Immature natural killer cell (primary cell): ENCODE results near the gene WNT8A. TPM values are rescaled to one million over a fixed set of nuclear protein-coding genes. Genes with fewer than 3 reads are reported as not detected.

ENCODE experiments used
- DNase-seq, 3 donors: peaks; one replicate each; pipeline ENCODE4 v3.0.0; 2022; ENCODE audit warnings: mixed read lengths in 1 of 3
- H3K27ac Mint-ChIP-seq, 6 donors: one replicate each; pipeline ENCODE4 v1.8.0; 2020; ENCODE audit warnings: mixed read lengths in 6 of 6, mild to moderate bottlenecking in 5 of 6, inconsistent platforms in 4 of 6, moderate library complexity in 3 of 6
- H3K27me3 Mint-ChIP-seq, 3 donors: one replicate each; pipeline ENCODE4 v1.8.0; 2020 to 2021; ENCODE audit warnings: low read depth in 3 of 3, mild to moderate bottlenecking in 3 of 3, mixed read lengths in 3 of 3, moderate library complexity in 3 of 3, inconsistent platforms in 1 of 3
- H3K36me3 Mint-ChIP-seq, 3 donors: one replicate each; pipeline ENCODE4 v1.8.0; 2020; ENCODE audit warnings: mixed read lengths in 3 of 3, inconsistent platforms in 2 of 3, mild to moderate bottlenecking in 2 of 3
- H3K4me1 Mint-ChIP-seq, 2 donors: one replicate each; pipeline ENCODE4 v1.8.0; 2020; ENCODE audit warnings: inconsistent platforms in 2 of 2, mild to moderate bottlenecking in 2 of 2, mixed read lengths in 2 of 2, moderate library complexity in 1 of 2
- H3K4me3 Mint-ChIP-seq, 5 donors: one replicate each; pipeline ENCODE4 v1.8.0; 2020; ENCODE audit warnings: mild to moderate bottlenecking in 5 of 5, mixed read lengths in 5 of 5, inconsistent platforms in 3 of 5, moderate library complexity in 3 of 5
- H3K9me3 Mint-ChIP-seq, 6 donors: one replicate each; pipeline ENCODE4 v1.8.0; 2020; ENCODE audit warnings: mild to moderate bottlenecking in 6 of 6, mixed read lengths in 6 of 6, inconsistent platforms in 4 of 6, moderate library complexity in 3 of 6
- polyA plus RNA-seq, 3 donors: library from polyadenylated mRNA; unstranded; fragments of 300-500 nt; fragmentation: Illumina TruSeq; gene quantifications; one replicate each; pipeline ENCODE4 v1.2.3, GENCODE V29; 2021

The WNT8A gene
- polyA plus RNA-seq, 3 donors from 2014 or later: not detected

DNA sequence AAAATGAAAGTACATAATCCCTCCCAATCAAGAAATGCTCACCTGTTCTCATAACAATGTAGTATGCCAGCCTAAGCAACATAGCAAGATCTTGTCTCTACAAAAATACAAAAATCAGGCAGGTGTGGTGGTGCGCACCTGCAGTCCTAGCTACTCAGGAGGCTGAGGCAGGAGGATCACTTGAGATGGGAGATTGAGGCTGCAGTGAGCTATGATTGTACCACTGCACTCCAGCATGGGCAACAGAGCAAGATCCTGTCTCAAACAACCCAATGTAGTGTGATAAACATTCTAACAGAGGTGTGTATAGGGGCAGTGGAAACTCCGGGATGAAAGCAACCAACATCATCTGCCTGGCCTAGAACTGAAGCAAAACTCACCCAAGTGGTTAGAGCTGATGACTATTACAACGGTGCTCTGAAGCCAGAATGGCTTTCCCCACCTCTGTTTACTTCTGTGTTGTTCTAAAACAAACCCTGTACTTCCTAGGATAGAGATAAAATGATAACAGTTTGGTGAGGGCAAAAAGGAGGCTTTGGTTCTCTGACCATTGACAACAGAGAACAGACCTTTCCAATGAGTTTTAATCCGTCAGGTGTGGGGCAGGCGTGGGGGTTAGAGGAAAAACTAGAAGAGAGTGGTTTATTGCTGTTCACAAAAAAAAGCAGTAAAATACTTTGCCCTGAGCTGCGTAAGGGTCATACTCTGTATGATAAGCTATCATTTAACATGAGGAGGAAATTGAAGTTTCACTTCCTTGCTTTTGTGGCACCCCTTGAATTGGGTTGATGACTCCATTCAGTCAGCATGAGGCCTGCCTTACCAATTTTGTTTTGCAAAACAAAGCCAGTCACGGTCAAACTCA, 18.9 kb downstream of the WNT8A start:
- Mint-ChIP-seq H3K4me3 (no peak overlapping the region), H3K27me3 (peaks cover 2 to 23% (median 4%) of the 10 kb centered on the region in 3 donors)

DNA sequence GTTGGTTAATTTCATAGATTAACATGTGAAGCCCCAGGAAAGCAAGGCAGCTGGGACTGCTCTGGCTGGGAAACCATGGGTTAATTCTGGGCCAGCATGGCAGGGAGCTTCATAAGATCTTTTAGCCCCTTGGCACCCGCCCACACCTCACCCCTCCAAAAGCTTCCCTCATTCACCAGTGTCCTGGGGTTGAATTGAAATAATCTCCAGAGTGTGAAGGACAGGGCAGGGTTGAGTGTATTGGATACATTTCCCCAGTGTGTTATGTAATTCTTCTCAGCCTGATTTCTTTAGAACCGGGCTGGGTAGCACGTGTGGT, 19.4 kb downstream of the WNT8A start:
- H3K27me3 Mint-ChIP-seq: peaks cover 2 to 24% (median 4%) of the 10 kb centered on the region in 3 donors
- H3K4me3 Mint-ChIP-seq: no peak overlapping the region
- H3K36me3 Mint-ChIP-seq: no peaks in the 10 kb centered on the region
- H3K9me3 Mint-ChIP-seq: peaks cover 0 to 1% (median 0%) of the 10 kb centered on the region in 6 donors
- no peak overlapping the region for H3K27ac Mint-ChIP-seq
- no peaks in the 10 kb centered on the region for H3K4me1 Mint-ChIP-seq
- DNase-seq: no peak

More for the DNA sequence above, 18.9 kb downstream of the WNT8A start:
- Mint-ChIP-seq H3K4me1 (no peaks in the 10 kb centered on the region), H3K27ac (no peak overlapping the region), H3K9me3 (peaks cover 0 to 1% (median 0%) of the 10 kb centered on the region in 6 donors), H3K36me3 (no peaks in the 10 kb centered on the region)
- no peak for DNase-seq

GRCh38 chr5:138105709-138106108, 21.9 kb downstream of the WNT8A start:
- H3K4me1 Mint-ChIP-seq: no peaks in the 10 kb centered on the region
- no peaks in the 10 kb centered on the region for H3K36me3 Mint-ChIP-seq
- H3K27ac Mint-ChIP-seq: no peak overlapping the region
- peaks cover 0 to 18% (median 0%) of the 10 kb centered on the region in 3 donors for H3K27me3 Mint-ChIP-seq
- H3K9me3 Mint-ChIP-seq: peaks cover 0 to 1% (median 0%) of the 10 kb centered on the region in 6 donors
- no peak overlapping the region for H3K4me3 Mint-ChIP-seq
- no peak for DNase-seq

DNA sequence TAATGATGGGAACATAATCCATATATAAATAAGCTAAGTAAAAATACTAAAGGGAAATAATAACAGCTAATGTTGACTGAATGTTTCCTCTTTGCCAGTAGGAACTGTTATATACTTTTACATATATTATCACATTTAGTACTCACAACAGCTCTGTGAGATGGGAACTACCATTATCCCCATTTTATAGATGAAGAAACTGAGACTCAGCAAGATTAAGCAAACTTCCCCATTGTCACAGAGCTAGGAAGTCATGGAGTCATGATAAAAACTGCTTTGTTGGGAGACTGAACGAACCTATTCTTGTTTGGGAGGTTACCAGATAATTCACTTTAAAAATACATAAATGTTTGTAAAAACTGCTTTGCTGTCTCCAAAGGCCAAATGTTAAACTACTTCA, 23.4 kb downstream of the WNT8A start:
- H3K4me1 Mint-ChIP-seq: no peaks in the 10 kb centered on the region
- H3K4me3 Mint-ChIP-seq: no peak overlapping the region
- H3K9me3 Mint-ChIP-seq: peaks cover 0 to 1% (median 0%) of the 10 kb centered on the region in 6 donors
- DNase-seq: no peak
- H3K27me3 Mint-ChIP-seq: peaks cover 1 to 15% (median 3%) of the 10 kb centered on the region in 3 donors
- no peak overlapping the region for H3K27ac Mint-ChIP-seq
- H3K36me3 Mint-ChIP-seq: no peaks in the 10 kb centered on the region

GRCh38 chr5:138109463-138110265, 25.8 kb downstream of the WNT8A start:
- no peak overlapping the region for H3K27ac Mint-ChIP-seq

GRCh38 chr5:138110266-138110963, 26.6 kb downstream of the WNT8A start:
- H3K36me3 Mint-ChIP-seq: no peaks in the 10 kb centered on the region
- peaks cover 3 to 17% (median 3%) of the 10 kb centered on the region in 3 donors for H3K27me3 Mint-ChIP-seq
- no peaks in the 10 kb centered on the region for H3K4me1 Mint-ChIP-seq
- H3K27ac Mint-ChIP-seq: no peak overlapping the region
- no peak overlapping the region for H3K4me3 Mint-ChIP-seq
- peaks cover 0 to 1% (median 0%) of the 10 kb centered on the region in 6 donors for H3K9me3 Mint-ChIP-seq
- no peak for DNase-seq

More at GRCh38 chr5:138109463-138110265, 25.8 kb downstream of the WNT8A start:
- H3K4me1 Mint-ChIP-seq: no peaks in the 10 kb centered on the region
- H3K36me3 Mint-ChIP-seq: no peaks in the 10 kb centered on the region
- no peak overlapping the region for H3K4me3 Mint-ChIP-seq
- H3K9me3 Mint-ChIP-seq: peaks cover 0 to 1% (median 0%) of the 10 kb centered on the region in 6 donors
- peaks cover 3 to 17% (median 3%) of the 10 kb centered on the region in 3 donors for H3K27me3 Mint-ChIP-seq
- DNase-seq: no peak

DNA sequence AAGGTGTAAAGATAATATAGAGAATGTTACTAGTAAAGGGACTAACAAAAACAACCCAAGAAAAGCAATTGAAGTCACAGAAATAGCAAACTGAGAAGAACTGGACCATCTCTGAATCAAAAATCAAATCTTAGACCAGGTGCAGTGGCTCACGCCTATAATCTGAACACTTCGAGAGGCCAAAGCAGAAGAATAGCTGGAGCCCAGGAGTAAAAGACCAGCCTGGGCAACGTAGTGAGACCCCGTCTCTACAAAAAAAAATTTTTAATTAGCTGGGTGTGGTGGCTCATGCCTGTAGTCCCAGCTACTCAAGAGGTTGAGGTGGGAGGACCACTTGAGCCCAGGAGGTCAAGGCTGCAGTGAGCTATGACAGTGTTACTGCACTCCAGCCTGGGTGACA, 27.3 kb downstream of the WNT8A start:
- Mint-ChIP-seq H3K9me3 (peaks cover 0 to 1% (median 0%) of the 10 kb centered on the region in 6 donors), H3K27ac (no peak overlapping the region), H3K27me3 (peaks cover 3 to 12% (median 3%) of the 10 kb centered on the region in 3 donors), H3K4me3 (no peak overlapping the region), H3K4me1 (no peaks in the 10 kb centered on the region), H3K36me3 (no peaks in the 10 kb centered on the region)
- DNase-seq: no peak

DNA sequence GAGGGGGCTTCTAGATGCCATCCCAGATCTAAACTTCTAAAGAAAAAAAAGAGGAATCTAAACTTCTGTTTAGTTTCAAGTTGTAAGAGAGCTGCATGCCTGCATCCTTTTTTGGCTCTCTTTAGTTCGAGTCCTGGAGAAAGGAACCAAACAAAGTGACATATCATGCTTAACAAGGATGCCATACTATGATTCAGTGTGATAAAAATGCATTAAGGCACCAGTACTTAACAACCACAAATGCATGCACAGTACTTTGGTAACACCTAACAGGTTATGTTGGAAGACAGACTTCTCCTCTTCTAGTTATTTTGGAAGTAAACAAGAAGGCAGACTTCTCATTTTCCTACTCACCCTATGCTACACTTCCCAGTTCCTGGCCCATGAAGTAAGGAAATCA, 28.1 kb downstream of the WNT8A start:
- Mint-ChIP-seq H3K27ac (no peak overlapping the region), H3K4me3 (no peak overlapping the region), H3K4me1 (no peaks in the 10 kb centered on the region), H3K27me3 (peaks cover 3 to 8% (median 3%) of the 10 kb centered on the region in 3 donors), H3K9me3 (peaks cover 0 to 1% (median 0%) of the 10 kb centered on the region in 6 donors), H3K36me3 (no peaks in the 10 kb centered on the region)
- DNase-seq: no peak

DNA sequence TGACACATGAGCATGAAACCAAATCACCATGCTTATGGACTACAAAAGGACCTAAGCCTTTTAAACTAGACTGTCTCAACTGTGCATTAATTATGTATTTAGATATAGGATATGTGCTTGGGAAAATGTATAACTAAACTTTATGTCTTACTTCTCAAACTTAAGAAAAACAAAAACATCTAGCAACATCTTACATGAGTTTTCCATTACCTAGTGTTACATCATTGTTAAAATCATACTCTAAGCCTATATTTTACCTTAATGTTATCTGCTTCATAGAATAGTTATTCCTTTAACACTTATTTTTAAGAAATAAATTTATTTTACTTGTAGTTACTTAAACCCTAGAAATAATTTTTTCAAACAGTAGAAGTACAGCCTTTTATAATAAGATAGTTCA, 31.4 kb downstream of the WNT8A start:
- DNase-seq: no peak
- Mint-ChIP-seq H3K27me3 (peaks cover 3 to 4% (median 3%) of the 10 kb centered on the region in 3 donors), H3K4me3 (no peak overlapping the region), H3K36me3 (no peaks in the 10 kb centered on the region), H3K9me3 (no peaks in the 10 kb centered on the region), H3K27ac (no peak overlapping the region), H3K4me1 (no peaks in the 10 kb centered on the region)

DNA sequence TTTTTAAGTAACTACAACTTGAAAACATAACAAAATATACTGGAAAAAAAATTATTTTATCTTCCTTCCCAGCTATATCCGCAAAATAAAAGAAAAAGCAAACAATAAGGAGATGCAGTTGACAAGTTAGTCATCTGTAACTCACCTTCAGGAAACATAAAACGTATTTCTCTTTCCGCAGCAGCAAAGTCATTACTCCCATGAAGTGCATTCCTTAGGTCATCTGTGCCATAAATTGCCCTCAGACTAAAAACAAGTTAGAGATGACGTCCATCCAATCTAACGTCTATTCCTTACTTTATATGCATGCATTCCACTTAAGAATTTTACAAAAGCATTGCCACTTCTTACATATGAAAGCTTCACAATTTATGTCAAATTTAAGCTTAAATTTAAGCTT, 44.5 kb downstream of the WNT8A start:
- Mint-ChIP-seq H3K27ac (no peak overlapping the region), H3K9me3 (no peaks in the 10 kb centered on the region), H3K36me3 (no peaks in the 10 kb centered on the region), H3K4me1 (peaks cover 0 to 2% of the 10 kb centered on the region in 2 donors), H3K27me3 (peaks cover 2 to 7% (median 3%) of the 10 kb centered on the region in 3 donors), H3K4me3 (no peak overlapping the region)
- no peak for DNase-seq

DNA sequence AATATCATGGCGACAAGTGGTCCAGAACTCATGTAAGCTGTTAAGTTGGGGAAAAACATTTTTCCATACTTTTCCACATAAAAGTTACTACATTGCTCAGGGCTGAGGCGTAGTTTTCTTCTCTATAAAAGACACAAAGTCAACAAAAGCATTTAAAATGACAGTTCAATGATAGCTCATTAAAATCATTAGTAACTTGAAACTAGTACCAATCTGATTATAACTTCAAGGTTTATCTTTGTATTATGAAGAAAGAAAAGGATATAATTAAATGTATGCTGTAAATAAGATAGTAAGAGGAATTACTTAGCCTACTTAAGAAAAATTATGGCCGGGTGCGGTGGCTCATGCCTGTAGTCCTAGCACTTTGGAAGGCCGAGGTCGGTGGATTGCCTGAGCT, 45.5 kb downstream of the WNT8A start:
- Mint-ChIP-seq H3K27ac (no peak overlapping the region), H3K4me3 (no peak overlapping the region), H3K27me3 (peaks cover 2 to 4% (median 3%) of the 10 kb centered on the region in 3 donors), H3K9me3 (no peaks in the 10 kb centered on the region), H3K4me1 (peaks cover 0 to 2% of the 10 kb centered on the region in 2 donors), H3K36me3 (no peaks in the 10 kb centered on the region)
- DNase-seq: no peak

DNA sequence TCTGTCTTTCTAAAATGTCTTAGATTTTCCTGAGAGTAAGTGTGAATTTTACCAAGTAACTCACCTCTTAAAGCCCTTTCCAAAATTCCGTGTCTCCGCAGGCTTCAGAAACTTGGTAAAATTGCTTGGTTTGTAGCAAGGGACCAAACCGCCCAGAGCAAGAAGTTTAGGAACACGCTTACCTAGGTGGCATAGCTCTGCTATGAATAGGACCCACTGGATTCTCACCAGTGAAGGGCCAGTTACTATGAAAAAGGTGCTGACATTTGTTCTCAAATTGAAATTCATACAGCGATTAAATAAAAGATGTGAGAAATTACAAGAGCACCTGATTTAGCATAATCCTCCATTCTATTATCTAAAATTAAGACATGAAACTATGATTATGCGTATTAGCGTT, 48.7 kb downstream of the WNT8A start:
- Mint-ChIP-seq H3K36me3 (no peaks in the 10 kb centered on the region), H3K4me3 (peak overlapping the region in 1 of 5 donors; percentile 69), H3K4me1 (peaks cover 0 to 2% of the 10 kb centered on the region in 2 donors), H3K27ac (no peak overlapping the region), H3K9me3 (no peaks in the 10 kb centered on the region), H3K27me3 (peaks cover 2 to 12% (median 3%) of the 10 kb centered on the region in 3 donors)
- DNase-seq: no peak

DNA sequence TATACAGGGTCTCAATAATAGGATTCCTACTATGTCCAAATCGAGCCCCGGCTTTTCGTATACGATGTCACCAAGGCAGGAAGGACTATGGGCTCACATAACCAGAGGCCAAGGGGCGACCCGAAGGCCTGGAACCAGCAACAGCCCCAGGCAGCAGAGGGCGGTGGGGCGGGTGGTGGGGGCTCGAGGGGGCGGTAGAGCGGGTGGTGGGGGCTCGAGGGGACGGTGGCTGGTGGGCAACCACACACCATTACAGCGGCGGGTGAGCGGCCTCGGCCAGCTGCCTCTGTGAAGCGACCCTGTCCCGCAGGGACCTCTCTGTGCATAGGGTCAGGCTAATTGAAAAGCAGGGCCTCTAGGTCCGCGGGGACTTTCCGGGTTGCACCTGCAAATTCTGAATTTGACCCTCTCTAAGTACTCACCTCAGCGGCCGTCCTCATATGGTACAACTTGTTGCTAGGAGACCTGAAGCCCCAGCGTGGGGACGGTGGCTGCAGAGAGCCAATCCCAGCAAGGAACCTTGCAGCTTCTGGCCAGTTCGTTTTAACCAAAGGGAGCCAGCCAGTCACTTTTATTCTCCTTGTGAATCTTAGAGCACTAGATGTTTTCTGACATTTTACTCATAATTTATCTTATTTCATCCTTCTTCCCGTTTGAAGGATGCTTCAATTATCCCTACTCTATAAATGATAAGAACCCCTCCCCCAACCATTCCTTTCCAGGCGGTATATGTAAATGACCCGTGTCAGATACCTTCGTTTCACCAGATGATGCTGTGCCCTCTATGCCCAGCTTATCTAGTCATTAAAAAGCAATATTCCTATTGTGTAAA, 55.3 kb downstream of the WNT8A start, which contains the start of gene NME5:
TSS of gene NME5 (minus strand) at position 480 of the 832 bp plus-strand sequence. CDS start 648 bp downstream, outside the sequence.
- Mint-ChIP-seq H3K27ac (no peak within 1 kb of the TSS), H3K9me3 (no peaks in the 10 kb centered on the region), H3K27me3 (peaks cover 0 to 17% (median 4%) of the 10 kb centered on the region in 3 donors), H3K4me3 (peak within 1 kb of the TSS in 1 of 5 donors; percentile 38), H3K36me3 (peaks cover 0 to 3% (median 0%) of the 10 kb centered on the region in 3 donors), H3K4me1 (no peaks in the 10 kb centered on the region)
- no peak for DNase-seq
